MM.1S (cell line): Measurements from ENCODE around the gene PTGS2.
A peak's percentile ranks its signal among the peaks of the same experiment; 100 is the strongest.

ENCODE experiments used
- EZH2 ChIP-seq: fragments of 300-600 bp; sonication (generic); optimal IDR thresholded peaks from 2 replicates; pipeline ENCODE3; 2017; ENCODE audit warnings: low read depth, mild to moderate bottlenecking, antibody characterized with exemption, low read length, mixed read lengths
- EZH2phosphoT487 ChIP-seq: fragments of 300-600 bp; sonication (generic); IDR thresholded peaks from 2 replicates; pipeline ENCODE4 v1.6.1; 2018; ENCODE audit warnings: antibody characterized with exemption, low read length
- TF ChIP-seq, protein P1 (sequence below): fragments of 300-600 bp; sonication (generic); IDR thresholded peaks from 2 replicates; pipeline ENCODE4 v1.5.1; 2016; ENCODE audit warnings: antibody characterized with exemption, low read length, mixed read lengths

DNA sequence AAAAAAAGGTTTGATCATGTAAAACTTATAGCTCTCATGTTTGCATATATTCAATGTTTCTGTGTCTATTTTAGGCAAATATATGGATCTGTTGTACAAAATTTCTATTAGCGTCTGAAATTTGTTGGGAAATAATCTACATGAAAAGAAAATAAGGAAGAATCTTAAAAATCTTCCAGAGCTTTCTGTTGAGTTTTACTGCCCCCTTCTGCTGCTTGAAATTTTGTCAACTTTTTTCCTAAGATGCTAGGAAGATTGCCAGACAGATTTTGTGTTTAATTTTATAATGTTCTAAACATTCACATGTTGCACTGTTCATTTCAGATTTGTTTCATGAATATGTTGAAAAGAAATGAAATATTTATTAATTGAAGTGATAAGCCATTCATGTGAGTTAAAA lies 2.5 kb upstream of the PTGS2 start:
- TF ChIP-seq EZH2phosphoT487 (no peak), EZH2 (no peak)
- TF ChIP-seq, protein P1, sequence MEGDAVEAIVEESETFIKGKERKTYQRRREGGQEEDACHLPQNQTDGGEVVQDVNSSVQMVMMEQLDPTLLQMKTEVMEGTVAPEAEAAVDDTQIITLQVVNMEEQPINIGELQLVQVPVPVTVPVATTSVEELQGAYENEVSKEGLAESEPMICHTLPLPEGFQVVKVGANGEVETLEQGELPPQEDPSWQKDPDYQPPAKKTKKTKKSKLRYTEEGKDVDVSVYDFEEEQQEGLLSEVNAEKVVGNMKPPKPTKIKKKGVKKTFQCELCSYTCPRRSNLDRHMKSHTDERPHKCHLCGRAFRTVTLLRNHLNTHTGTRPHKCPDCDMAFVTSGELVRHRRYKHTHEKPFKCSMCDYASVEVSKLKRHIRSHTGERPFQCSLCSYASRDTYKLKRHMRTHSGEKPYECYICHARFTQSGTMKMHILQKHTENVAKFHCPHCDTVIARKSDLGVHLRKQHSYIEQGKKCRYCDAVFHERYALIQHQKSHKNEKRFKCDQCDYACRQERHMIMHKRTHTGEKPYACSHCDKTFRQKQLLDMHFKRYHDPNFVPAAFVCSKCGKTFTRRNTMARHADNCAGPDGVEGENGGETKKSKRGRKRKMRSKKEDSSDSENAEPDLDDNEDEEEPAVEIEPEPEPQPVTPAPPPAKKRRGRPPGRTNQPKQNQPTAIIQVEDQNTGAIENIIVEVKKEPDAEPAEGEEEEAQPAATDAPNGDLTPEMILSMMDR = peak; percentile 37
